ENCODE data around the gene RAPGEF6.
"Not testable (repeated sequence)": the region's sequence is repeated elsewhere in the genome, so short reads cannot be mapped to it uniquely, and the experiment has no call there.

The RAPGEF6 gene

DNA sequence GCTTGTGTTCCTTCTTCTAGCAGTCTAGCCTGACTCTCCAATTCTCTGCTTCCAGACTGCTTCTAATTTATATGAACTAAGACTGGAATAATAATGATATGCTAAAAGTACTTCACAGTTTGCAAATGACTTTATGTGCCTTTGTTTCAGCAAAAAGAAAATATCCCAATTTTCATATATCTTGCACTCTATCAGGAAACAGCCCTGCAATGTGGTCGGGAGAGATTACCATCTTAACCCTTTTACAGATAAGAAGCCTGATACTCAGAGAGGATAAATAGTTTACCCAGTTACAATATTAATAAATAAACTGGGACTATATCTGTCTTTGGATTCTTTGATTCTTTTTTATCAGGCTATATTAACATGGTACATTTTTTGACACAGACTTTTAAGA is 245.2 kb downstream of the RAPGEF6 start:
- Histone ChIP-seq H3K4me3 (ENCODE audit: low read length) (no peak overlapping the region), H3K4me1 (ENCODE audit: control insufficient read depth, insufficient read depth, low read length) (peaks cover 2% of the 10 kb centered on the region), H3K9ac (ENCODE audit: low read length) (no peak overlapping the region), H3K27me3 (ENCODE audit: control insufficient read depth, insufficient read depth, low read length) (no peaks in the 10 kb centered on the region), H3K27ac (ENCODE audit: low read depth, low read length) (no peak overlapping the region), H3K36me3 (ENCODE audit: control insufficient read depth, insufficient read depth, low read length) (no peaks in the 10 kb centered on the region)

GRCh38 chr5:131389096-131389868 is 245.7 kb downstream of the RAPGEF6 start:
- H3K27me3 ChIP-seq (ENCODE audit: control insufficient read depth, insufficient read depth, low read length) = no peaks in the 10 kb centered on the region
- no peaks in the 10 kb centered on the region for H3K36me3 ChIP-seq (ENCODE audit: control insufficient read depth, insufficient read depth, low read length)
- no peak overlapping the region for H3K9ac ChIP-seq (ENCODE audit: low read length)
- H3K4me1 ChIP-seq (ENCODE audit: control insufficient read depth, insufficient read depth, low read length) = peaks cover 2% of the 10 kb centered on the region
- no peak overlapping the region for H3K27ac ChIP-seq (ENCODE audit: low read depth, low read length)
- no peak overlapping the region for H3K4me3 ChIP-seq (ENCODE audit: low read length)

GRCh38 chr5:131387255-131387654 is 247.8 kb downstream of the RAPGEF6 start:
- no peak overlapping the region for H3K27ac ChIP-seq (ENCODE audit: low read depth, low read length)
- H3K4me1 ChIP-seq (ENCODE audit: control insufficient read depth, insufficient read depth, low read length) = no peaks in the 10 kb centered on the region
- no peak overlapping the region for H3K4me3 ChIP-seq (ENCODE audit: low read length)
- no peaks in the 10 kb centered on the region for H3K27me3 ChIP-seq (ENCODE audit: control insufficient read depth, insufficient read depth, low read length)
- H3K9ac ChIP-seq (ENCODE audit: low read length) = no peak overlapping the region
- H3K36me3 ChIP-seq (ENCODE audit: control insufficient read depth, insufficient read depth, low read length) = no peaks in the 10 kb centered on the region

DNA sequence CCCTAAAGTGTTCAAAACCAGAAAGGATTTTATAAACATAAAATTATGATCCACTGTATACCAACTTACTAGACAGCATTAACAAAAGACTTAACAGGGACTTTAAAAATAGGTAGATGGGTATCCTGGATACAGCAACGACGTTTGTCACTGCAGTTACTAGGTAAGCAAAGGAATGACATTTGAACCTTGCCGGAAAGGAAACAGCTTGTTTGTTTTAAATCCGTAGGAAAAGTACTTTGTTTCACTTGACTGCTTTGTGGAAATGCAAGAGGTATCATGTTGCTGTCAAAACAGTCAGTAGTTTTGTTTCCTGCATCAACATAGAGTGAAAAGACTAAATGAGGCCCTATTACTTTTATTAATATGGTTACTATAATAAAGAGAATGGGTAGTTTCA is 248.2 kb downstream of the RAPGEF6 start:
- H3K4me1 ChIP-seq (ENCODE audit: control insufficient read depth, insufficient read depth, low read length) = no peaks in the 10 kb centered on the region
- no peak overlapping the region for H3K4me3 ChIP-seq (ENCODE audit: low read length)
- no peaks in the 10 kb centered on the region for H3K36me3 ChIP-seq (ENCODE audit: control insufficient read depth, insufficient read depth, low read length)
- no peak overlapping the region for H3K9ac ChIP-seq (ENCODE audit: low read length)
- H3K27me3 ChIP-seq (ENCODE audit: control insufficient read depth, insufficient read depth, low read length) = no peaks in the 10 kb centered on the region
- no peak overlapping the region for H3K27ac ChIP-seq (ENCODE audit: low read depth, low read length)

- H3K4me1 ChIP-seq (ENCODE audit: control insufficient read depth, insufficient read depth, low read length) = no peaks in the 10 kb centered on the region
- H3K27ac ChIP-seq (ENCODE audit: low read depth, low read length) = no peak overlapping the region
- no peaks in the 10 kb centered on the region for H3K36me3 ChIP-seq (ENCODE audit: control insufficient read depth, insufficient read depth, low read length)
- H3K9ac ChIP-seq (ENCODE audit: low read length) = no peak overlapping the region
- no peaks in the 10 kb centered on the region for H3K27me3 ChIP-seq (ENCODE audit: control insufficient read depth, insufficient read depth, low read length)
- H3K4me3 ChIP-seq (ENCODE audit: low read length) = no peak overlapping the region
Measured at GRCh38 chr5:131386124-131386523, 248.9 kb downstream of the RAPGEF6 start.

DNA sequence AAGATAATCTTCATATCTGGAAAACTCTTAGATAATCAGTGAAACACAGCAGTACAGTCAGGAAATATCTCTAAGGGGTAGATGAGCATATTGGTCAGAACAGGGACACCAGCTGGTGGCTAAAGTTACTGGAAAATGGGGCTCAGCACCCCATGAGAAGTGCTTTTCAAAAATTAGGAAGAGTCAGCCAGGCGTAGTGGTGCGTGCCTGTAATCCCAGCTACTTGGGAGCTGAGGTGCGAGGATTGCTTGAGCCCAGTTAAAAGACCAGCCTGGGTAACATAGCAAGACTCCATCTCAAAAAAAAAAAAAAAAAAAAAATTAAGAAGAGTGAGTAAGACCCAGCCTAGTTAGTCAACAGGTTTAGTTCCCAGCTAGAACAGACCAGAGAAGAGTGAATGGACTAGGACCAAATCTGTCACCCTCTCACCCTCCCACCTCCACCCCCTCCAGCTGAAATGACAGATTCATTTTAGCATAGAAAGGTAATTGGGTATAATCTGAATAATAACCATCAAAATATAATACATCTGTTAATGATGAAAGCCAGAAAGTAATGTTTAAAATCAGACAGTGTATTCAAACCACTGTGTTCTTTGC is 250.3 kb downstream of the RAPGEF6 start:
- no peak overlapping the region for H3K27ac ChIP-seq (ENCODE audit: low read depth, low read length)
- no peak overlapping the region for H3K4me3 ChIP-seq (ENCODE audit: low read length)
- no peaks in the 10 kb centered on the region for H3K36me3 ChIP-seq (ENCODE audit: control insufficient read depth, insufficient read depth, low read length)
- H3K9ac ChIP-seq (ENCODE audit: low read length) = no peak overlapping the region
- H3K4me1 ChIP-seq (ENCODE audit: control insufficient read depth, insufficient read depth, low read length) = no peaks in the 10 kb centered on the region
- no peaks in the 10 kb centered on the region for H3K27me3 ChIP-seq (ENCODE audit: control insufficient read depth, insufficient read depth, low read length)

GRCh38 chr5:131384173-131384572 is 250.9 kb downstream of the RAPGEF6 start:
- H3K9ac ChIP-seq (ENCODE audit: low read length) = no peak overlapping the region
- H3K27ac ChIP-seq (ENCODE audit: low read depth, low read length) = no peak overlapping the region
- H3K4me3 ChIP-seq (ENCODE audit: low read length) = no peak overlapping the region
- H3K4me1 ChIP-seq (ENCODE audit: control insufficient read depth, insufficient read depth, low read length) = no peaks in the 10 kb centered on the region
- H3K27me3 ChIP-seq (ENCODE audit: control insufficient read depth, insufficient read depth, low read length) = no peaks in the 10 kb centered on the region
- H3K36me3 ChIP-seq (ENCODE audit: control insufficient read depth, insufficient read depth, low read length) = no peaks in the 10 kb centered on the region

GRCh38 chr5:131382407-131383395 is 252.3 kb downstream of the RAPGEF6 start:
- Histone ChIP-seq H3K4me3 (ENCODE audit: low read length) (no peak overlapping the region), H3K36me3 (ENCODE audit: control insufficient read depth, insufficient read depth, low read length) (no peaks in the 10 kb centered on the region), H3K4me1 (ENCODE audit: control insufficient read depth, insufficient read depth, low read length) (no peaks in the 10 kb centered on the region), H3K27ac (ENCODE audit: low read depth, low read length) (no peak overlapping the region), H3K9ac (ENCODE audit: low read length) (no peak overlapping the region), H3K27me3 (ENCODE audit: control insufficient read depth, insufficient read depth, low read length) (no peaks in the 10 kb centered on the region)

GRCh38 chr5:131381777-131382176 is 253.3 kb downstream of the RAPGEF6 start:
- no peak overlapping the region for H3K27ac ChIP-seq (ENCODE audit: low read depth, low read length)
- H3K36me3 ChIP-seq (ENCODE audit: control insufficient read depth, insufficient read depth, low read length) = no peaks in the 10 kb centered on the region
- H3K9ac ChIP-seq (ENCODE audit: low read length) = no peak overlapping the region
- no peak overlapping the region for H3K4me3 ChIP-seq (ENCODE audit: low read length)
- H3K27me3 ChIP-seq (ENCODE audit: control insufficient read depth, insufficient read depth, low read length) = no peaks in the 10 kb centered on the region
- H3K4me1 ChIP-seq (ENCODE audit: control insufficient read depth, insufficient read depth, low read length) = no peaks in the 10 kb centered on the region

- Histone ChIP-seq H3K4me3 (ENCODE audit: low read length) (no peak overlapping the region), H3K27ac (ENCODE audit: low read depth, low read length) (no peak overlapping the region), H3K9ac (ENCODE audit: low read length) (no peak overlapping the region), H3K27me3 (ENCODE audit: control insufficient read depth, insufficient read depth, low read length) (no peaks in the 10 kb centered on the region), H3K4me1 (ENCODE audit: control insufficient read depth, insufficient read depth, low read length) (no peaks in the 10 kb centered on the region), H3K36me3 (ENCODE audit: control insufficient read depth, insufficient read depth, low read length) (no peaks in the 10 kb centered on the region)
Measured at GRCh38 chr5:131381021-131381420, 254.0 kb downstream of the RAPGEF6 start.

DNA sequence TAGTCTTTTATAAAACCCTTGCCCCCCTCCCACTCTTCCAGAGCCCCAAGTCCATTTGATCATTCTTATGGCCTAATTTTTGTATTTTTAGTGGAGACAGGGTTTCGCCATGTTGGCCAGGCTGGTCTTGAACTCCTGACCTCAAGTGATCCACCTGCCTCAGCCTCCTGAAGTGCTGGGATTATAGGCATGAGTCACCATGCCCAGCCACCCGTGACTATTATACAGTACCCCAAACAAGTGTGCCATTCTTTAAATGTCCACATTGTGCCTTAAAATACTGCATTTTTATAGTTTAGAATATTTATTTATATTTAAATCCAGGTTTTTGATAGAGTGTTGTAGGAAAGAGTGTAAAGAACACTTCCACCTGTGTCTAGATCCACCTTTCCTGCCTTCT is 254.8 kb downstream of the RAPGEF6 start:
- not testable (repeated sequence) for H3K36me3 ChIP-seq (ENCODE audit: control insufficient read depth, insufficient read depth, low read length); H3K27me3 ChIP-seq (ENCODE audit: control insufficient read depth, insufficient read depth, low read length); H3K27ac ChIP-seq (ENCODE audit: low read depth, low read length); H3K4me3 ChIP-seq (ENCODE audit: low read length); H3K9ac ChIP-seq (ENCODE audit: low read length); H3K4me1 ChIP-seq (ENCODE audit: control insufficient read depth, insufficient read depth, low read length)

GRCh38 chr5:131379723-131380122 is 255.3 kb downstream of the RAPGEF6 start:
- Histone ChIP-seq H3K36me3 (ENCODE audit: control insufficient read depth, insufficient read depth, low read length) (no peaks in the 10 kb centered on the region), H3K4me3 (ENCODE audit: low read length) (no peak overlapping the region), H3K9ac (ENCODE audit: low read length) (no peak overlapping the region), H3K27ac (ENCODE audit: low read depth, low read length) (no peak overlapping the region), H3K27me3 (ENCODE audit: control insufficient read depth, insufficient read depth, low read length) (no peaks in the 10 kb centered on the region), H3K4me1 (ENCODE audit: control insufficient read depth, insufficient read depth, low read length) (no peaks in the 10 kb centered on the region)

Data from rectal smooth muscle tissue (tissue), 1 donor.